Measurements from ENCODE around the gene PRKAB1. TPM values are rescaled to one million over a fixed set of nuclear protein-coding genes. Genes with fewer than 3 reads are reported as not detected.

The PRKAB1 gene
- total RNA-seq, 4 donors from 2014 or later = 12.6 to 24.0 (median 15.2) TPM

DNA sequence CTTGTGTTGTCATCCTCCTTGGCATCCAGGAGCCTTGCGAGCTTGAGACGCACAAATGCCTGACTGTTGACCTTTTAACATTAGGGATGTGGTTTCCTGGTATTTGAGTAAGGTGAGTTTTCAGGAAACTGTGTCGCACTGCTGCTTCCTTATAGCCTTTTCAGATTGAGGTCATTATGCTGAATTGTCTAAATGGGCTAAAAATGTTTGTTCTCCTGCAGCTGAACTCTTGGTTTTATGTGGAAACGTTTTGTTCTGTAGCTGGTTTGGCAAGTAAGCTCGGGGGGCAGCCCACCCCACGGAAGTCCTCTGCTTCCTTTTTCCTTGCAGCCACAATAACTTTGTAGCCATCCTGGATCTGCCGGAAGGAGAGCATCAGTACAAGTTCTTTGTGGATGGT, 5.7 kb downstream of the PRKAB1 start:
- H3K4me3 ChIP-seq (ENCODE audit: low read depth, poor library complexity, severe bottlenecking) = no peak overlapping the region
- no peak for TF ChIP-seq POLR2A (IDR thresholded peaks at IDR 0.05)
- no peak for DNase-seq (ENCODE audit: low spot score in 2 of 2)
- WGBS, 2 donors = 71 to 84% methylated on average over 7 of the region's 7 CpGs
- intact Hi-C loops (cut with DNase I; ENCODE audit: low total_unique reads) = no loop called here

DNA sequence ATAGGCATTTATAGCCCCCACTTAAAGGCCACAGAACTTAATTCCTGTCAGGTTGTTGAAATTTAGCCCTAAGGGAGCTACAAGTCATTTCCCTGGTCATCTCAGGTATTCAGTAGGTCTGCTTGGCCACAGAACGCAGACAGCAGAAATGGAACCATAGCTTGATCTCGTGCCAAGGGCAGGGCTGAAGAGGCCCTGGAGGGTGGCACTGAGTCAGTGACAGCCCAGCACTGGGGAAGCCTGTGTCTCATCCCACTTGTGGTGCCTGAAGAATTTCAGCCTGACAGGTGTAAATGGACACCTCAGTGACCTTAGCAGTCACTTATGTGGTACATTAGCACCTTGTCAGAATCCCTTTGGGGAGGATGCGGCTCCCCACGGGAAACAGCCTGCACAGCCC, 6.6 kb downstream of the PRKAB1 start:
- 73 to 78% methylated on average over 4 of the region's 4 CpGs for WGBS, 2 donors
- H3K4me3 ChIP-seq (ENCODE audit: low read depth, poor library complexity, severe bottlenecking) = no peak overlapping the region
- intact Hi-C loops (cut with DNase I; ENCODE audit: low total_unique reads) = no loop called here
- no peak for DNase-seq (ENCODE audit: low spot score in 2 of 2)
- TF ChIP-seq POLR2A (IDR thresholded peaks at IDR 0.05) = no peak
- TF ChIP-seq, protein P1, sequence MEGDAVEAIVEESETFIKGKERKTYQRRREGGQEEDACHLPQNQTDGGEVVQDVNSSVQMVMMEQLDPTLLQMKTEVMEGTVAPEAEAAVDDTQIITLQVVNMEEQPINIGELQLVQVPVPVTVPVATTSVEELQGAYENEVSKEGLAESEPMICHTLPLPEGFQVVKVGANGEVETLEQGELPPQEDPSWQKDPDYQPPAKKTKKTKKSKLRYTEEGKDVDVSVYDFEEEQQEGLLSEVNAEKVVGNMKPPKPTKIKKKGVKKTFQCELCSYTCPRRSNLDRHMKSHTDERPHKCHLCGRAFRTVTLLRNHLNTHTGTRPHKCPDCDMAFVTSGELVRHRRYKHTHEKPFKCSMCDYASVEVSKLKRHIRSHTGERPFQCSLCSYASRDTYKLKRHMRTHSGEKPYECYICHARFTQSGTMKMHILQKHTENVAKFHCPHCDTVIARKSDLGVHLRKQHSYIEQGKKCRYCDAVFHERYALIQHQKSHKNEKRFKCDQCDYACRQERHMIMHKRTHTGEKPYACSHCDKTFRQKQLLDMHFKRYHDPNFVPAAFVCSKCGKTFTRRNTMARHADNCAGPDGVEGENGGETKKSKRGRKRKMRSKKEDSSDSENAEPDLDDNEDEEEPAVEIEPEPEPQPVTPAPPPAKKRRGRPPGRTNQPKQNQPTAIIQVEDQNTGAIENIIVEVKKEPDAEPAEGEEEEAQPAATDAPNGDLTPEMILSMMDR (IDR thresholded peaks at IDR 0.05) = no peak

GRCh38 chr12:119676022-119676421, 8.1 kb downstream of the PRKAB1 start:
- H3K4me3 ChIP-seq (ENCODE audit: low read depth, poor library complexity, severe bottlenecking) = no peak overlapping the region
- WGBS, 2 donors = 81 to 82% methylated on average over 9 of the region's 9 CpGs
- intact Hi-C loops (cut with DNase I; ENCODE audit: low total_unique reads) = no loop called here
- TF ChIP-seq, protein P1 (IDR thresholded peaks at IDR 0.05) = no peak
- no peak for TF ChIP-seq POLR2A (IDR thresholded peaks at IDR 0.05)
- DNase-seq (ENCODE audit: low spot score in 2 of 2) = no peak

GRCh38 chr12:119676573-119676972, 8.6 kb downstream of the PRKAB1 start:
- TF ChIP-seq POLR2A (IDR thresholded peaks at IDR 0.05) = no peak
- TF ChIP-seq, protein P1 (IDR thresholded peaks at IDR 0.05) = no peak
- H3K4me3 ChIP-seq (ENCODE audit: low read depth, poor library complexity, severe bottlenecking) = no peak overlapping the region
- no peak for DNase-seq (ENCODE audit: low spot score in 2 of 2)
- 93 to 94% methylated on average over 13 of the region's 13 CpGs for WGBS, 2 donors
- intact Hi-C loops (cut with DNase I; ENCODE audit: low total_unique reads) = no loop called here

GRCh38 chr12:119678459-119678858, 10.5 kb downstream of the PRKAB1 start:
- H3K4me3 ChIP-seq (ENCODE audit: low read depth, poor library complexity, severe bottlenecking) = no peak overlapping the region
- TF ChIP-seq, protein P1 (IDR thresholded peaks at IDR 0.05) = no peak
- no peak for TF ChIP-seq POLR2A (IDR thresholded peaks at IDR 0.05)
- 83% methylated on average over 7 of the region's 7 CpGs for WGBS, 2 donors
- DNase-seq (ENCODE audit: low spot score in 2 of 2) = no peak
- intact Hi-C loops (cut with DNase I; ENCODE audit: low total_unique reads) = no loop called here

- TF ChIP-seq POLR2A (IDR thresholded peaks at IDR 0.05) = no peak
- TF ChIP-seq, protein P1 (IDR thresholded peaks at IDR 0.05) = no peak
- DNase-seq (ENCODE audit: low spot score in 2 of 2) = no peak
- H3K4me3 ChIP-seq (ENCODE audit: low read depth, poor library complexity, severe bottlenecking) = no peak overlapping the region
- intact Hi-C loops (cut with DNase I; ENCODE audit: low total_unique reads) = no loop called here
- 93 to 96% methylated on average over 5 of the region's 5 CpGs for WGBS, 2 donors
Measured at GRCh38 chr12:119679081-119679480, 11.1 kb downstream of the PRKAB1 start.

Measured in lower leg skin (tissue), 4 donors.